ENCODE results near the gene TMEM45A.

DNA sequence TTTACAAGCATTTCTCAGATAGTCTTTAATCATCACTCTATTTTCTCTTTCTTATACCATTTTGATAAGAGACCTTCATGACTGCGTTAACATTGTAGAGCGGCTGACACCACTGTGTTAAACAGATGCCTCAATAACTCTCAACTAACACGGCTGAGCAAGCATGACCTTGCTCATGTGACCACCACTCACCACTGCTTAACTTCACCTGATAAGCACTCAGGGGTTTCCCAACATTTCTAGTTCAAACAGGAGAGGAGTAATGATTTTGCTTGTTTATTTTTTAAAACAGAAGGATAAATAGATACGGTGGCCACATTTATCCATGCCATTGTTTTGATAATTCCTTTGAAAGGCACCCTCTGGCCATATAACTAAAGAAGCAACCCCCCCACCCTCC, 37.7 kb upstream of the TMEM45A start:
- TF ChIP-seq CTCF (IDR thresholded peaks at IDR 0.05), result no peak
- no peak for TF ChIP-seq POLR2A (IDR thresholded peaks at IDR 0.05)
